G401 (cell line): ENCODE data around the gene ADGRG1. TPM values are rescaled to one million over a fixed set of nuclear protein-coding genes. Genes with fewer than 3 reads are reported as not detected.

ENCODE experiments used
- DNase-seq: peaks from one replicate; pipeline ENCODE4 v3.0.0-alpha.2; 2015; ENCODE audit warnings: low spot score
- in situ Hi-C: cut with HindIII; loops from 2 replicates; pipeline ENCODE4 v1.10.0; 2016; ENCODE audit warnings: low sequenced_read_pairs, mixed read lengths
- total RNA-seq: library from RNA; depleted of rRNA; stranded (reverse); fragments of >200 nt; shearing (Covaris generic); gene quantifications from 2 replicates; pipeline ENCODE4 v1.2.3, GENCODE V29; 2014

ADGRG1 gene
- total RNA-seq, 1 experiment from 2014 or later, result 4.1 TPM

- DNase-seq, result no peak
- in situ Hi-C loops, result no loop called here
Measured at GRCh38 chr16:57658130-57658877, 29.9 kb downstream of the ADGRG1 start.

DNA sequence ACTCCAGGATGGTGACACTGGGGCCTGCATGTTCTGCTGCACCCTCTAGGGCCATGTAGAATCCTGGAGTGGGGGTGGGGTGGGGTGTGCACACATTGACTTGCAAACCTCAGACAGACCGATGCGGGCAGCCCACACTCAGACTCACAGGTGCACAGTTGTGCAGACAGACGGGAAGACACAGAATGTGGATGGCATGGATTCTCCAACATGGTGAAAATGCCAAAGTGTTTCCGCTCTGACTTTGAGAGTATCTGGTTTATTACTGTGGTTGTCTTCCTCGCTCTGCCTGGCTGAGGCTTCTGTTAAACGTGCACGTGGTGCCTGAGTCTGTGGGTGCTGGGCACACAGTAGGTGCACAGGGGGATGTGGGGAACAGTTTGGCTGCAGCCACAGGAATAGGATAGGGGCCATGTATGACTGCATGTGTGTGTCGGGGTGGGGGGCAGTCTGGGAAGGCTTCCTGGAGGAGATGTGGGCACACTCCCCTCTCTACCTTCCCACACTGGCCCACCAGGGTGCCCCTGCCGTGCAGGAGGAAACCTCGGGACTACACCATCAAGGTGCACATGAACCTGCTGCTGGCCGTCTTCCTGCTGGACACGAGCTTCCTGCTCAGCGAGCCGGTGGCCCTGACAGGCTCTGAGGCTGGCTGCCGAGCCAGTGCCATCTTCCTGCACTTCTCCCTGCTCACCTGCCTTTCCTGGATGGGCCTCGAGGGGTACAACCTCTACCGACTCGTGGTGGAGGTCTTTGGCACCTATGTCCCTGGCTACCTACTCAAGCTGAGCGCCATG lies 30.6 kb downstream of the ADGRG1 start:
- in situ Hi-C loops, result no loop called here
- DNase-seq, result no peak

DNA sequence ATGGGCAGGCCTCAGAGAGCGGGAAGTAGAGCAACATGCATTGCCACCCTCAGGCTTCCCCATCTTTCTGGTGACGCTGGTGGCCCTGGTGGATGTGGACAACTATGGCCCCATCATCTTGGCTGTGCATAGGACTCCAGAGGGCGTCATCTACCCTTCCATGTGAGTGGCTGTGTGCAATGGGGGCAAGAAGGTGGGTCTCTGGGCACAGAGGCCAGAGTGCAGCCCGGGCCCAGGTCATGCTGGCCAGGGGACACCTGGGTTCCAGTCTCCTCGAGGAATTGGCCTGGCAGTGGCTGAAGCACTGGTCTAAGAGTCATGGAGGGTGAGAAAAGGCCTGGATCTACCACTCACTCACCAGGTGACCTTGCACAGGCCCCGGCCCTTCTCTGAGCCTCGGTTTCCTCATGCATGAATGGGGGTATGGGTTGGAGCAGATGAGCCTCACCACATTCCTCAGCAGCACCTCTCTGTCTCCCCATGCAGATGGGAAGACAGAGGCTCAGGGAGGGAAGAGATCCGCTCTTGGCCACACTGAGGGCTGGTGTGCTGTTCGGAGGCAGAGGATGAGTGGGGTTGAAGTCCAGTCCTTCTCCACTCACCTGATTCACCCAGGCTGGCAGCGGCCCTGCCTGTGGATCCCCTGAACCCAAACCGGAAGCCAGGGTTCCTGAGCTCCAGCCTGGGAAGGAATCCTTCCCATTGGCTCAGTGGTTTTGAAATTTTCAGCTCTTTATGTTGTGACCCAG lies 32.5 kb downstream of the ADGRG1 start:
- no peak for DNase-seq
- in situ Hi-C loops, result no loop called here

DNA sequence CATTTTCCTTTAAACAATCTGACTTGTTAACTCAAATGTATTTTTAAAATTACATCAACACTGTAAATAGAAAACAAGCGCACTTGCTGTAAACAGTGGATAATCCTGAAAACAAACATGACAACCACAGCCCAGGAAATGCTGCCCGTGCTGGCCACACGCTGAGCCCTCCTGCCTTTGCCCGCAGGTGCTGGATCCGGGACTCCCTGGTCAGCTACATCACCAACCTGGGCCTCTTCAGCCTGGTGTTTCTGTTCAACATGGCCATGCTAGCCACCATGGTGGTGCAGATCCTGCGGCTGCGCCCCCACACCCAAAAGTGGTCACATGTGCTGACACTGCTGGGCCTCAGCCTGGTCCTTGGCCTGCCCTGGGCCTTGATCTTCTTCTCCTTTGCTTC lies 33.1 kb downstream of the ADGRG1 start:
- no peak for DNase-seq
- in situ Hi-C loops, result no loop called here

GRCh38 chr16:57661936-57662906 lies 33.8 kb downstream of the ADGRG1 start:
- in situ Hi-C loops, result no loop called here

GRCh38 chr16:57663436-57663835 lies 35.0 kb downstream of the ADGRG1 start:
- no peak for DNase-seq
- in situ Hi-C loops, result no loop called here

More at GRCh38 chr16:57661936-57662906, 33.8 kb downstream of the ADGRG1 start:
- no peak for DNase-seq

- DNase-seq, result no peak
- in situ Hi-C loops, result no loop called here
Measured at GRCh38 chr16:57663917-57664661, 35.7 kb downstream of the ADGRG1 start.

GRCh38 chr16:57664662-57665025 lies 36.2 kb downstream of the ADGRG1 start:
- DNase-seq, result no peak
- in situ Hi-C loops, result no loop called here

GRCh38 chr16:57665541-57665940 lies 37.1 kb downstream of the ADGRG1 start:
- DNase-seq, result no peak
- in situ Hi-C loops, result no loop called here

GRCh38 chr16:57666353-57667047 lies 38.1 kb downstream of the ADGRG1 start:
- in situ Hi-C loops, result no loop called here
- no peak for DNase-seq

DNA sequence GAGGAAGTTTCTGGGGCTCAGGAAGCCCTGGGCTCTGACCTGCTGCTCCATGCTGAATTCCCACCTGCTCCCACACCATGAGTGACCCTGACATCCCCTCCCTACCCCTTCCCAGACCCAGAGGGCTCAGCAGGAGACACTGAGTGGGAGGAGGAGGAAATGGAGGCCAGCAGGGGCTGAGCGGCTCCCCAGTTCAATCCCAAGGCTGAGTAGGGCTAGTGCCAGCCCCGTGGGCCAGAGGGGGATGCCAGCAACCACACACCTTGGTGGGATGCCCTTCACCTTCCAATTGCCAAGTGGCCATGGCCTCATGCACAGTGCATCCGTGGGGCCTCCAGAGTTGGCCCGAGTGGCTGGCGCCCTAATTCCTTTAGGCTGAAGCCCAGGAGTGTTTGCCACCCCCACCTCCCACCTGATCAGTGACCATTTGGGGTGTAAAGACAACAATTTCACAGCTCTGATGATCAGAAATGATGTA lies 38.7 kb downstream of the ADGRG1 start:
- in situ Hi-C loops, result no loop called here
- DNase-seq, result no peak

DNA sequence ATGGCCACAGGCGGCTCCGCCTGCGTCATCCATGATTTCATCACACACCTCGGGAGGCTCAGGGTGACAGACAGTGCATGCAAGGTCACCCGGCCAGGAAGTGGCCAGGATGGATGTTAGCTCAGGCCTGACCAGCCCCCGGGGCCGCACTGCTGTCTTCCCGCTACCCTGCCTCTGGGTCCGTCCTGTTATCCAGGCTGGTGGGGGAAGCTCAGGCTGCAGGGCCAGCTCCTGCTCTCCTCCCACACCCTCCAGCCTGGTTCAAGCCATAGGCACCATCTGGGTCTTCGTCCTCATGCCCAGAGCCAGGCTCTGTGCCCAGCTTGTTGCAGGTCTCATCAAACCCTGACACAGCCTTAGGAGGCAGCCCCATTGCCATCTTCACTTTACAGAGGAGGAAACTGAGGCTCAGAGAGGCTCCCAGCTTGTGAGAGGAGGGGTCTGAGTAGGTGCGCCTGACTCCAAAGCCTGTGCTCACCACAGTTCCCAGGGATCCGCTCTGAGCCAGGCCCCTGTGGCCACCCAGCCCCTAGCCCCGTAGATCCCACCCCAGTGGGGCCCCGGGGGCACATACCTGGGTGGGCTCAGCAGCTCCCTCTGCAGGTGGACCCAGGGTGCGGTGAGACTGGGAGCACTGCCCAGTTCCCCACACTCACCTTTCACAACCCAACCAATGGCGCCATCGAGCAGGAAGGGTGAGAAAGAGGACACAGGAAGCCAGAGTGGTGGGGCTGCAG lies 39.3 kb downstream of the ADGRG1 start:
- DNase-seq, result no peak
- in situ Hi-C loops, result no loop called here

- no peak for DNase-seq
- in situ Hi-C loops, result no loop called here
Measured at GRCh38 chr16:57668263-57668571, 39.8 kb downstream of the ADGRG1 start, which contains the start of gene ADGRG3. TSS of gene ADGRG3 (plus strand) at chr16:57668306. CDS start at chr16:57668348, 42 bp downstream.

DNA sequence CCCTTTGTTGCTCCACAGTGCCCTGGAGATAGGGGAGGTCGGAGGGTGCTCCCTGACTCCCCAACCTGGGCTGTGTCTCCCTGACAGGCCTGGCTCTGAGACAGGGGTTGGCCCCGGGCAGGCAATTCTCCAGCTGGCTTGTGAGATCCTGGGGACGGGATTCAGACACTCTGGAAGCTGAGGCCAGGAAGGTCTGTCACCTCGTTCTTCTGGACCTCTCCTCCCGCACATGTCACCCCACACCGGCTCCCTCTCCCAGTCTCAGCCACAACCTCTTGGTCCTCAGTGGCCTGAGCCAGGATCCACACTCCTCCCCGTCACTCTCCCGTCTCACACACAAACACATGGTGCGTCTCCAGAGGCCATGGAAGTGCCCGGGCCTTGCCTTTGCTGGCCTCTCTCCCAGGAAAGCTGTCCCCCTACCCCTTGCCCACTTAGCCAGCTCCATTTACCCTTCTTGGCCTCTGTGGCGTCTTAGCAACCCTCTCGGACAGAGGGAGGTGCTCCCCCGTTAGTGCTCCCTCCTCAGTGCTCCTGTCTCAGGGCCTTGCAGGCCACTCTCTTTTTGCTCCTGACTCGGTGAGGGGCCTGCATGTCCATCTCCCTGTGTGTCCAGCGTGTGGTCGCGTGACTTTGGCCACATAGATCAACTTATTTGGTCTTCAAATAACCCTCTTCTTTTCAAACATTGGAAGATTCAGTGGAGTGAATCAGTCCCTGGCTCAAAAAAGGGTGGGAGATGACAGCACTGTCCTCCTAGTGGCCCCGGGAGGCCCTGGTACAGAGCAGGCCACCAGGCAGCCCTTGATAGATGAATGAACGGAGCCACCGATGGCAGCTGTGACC lies 40.4 kb downstream of the ADGRG1 start:
- in situ Hi-C loops, result no loop called here
- DNase-seq, result no peak

DNA sequence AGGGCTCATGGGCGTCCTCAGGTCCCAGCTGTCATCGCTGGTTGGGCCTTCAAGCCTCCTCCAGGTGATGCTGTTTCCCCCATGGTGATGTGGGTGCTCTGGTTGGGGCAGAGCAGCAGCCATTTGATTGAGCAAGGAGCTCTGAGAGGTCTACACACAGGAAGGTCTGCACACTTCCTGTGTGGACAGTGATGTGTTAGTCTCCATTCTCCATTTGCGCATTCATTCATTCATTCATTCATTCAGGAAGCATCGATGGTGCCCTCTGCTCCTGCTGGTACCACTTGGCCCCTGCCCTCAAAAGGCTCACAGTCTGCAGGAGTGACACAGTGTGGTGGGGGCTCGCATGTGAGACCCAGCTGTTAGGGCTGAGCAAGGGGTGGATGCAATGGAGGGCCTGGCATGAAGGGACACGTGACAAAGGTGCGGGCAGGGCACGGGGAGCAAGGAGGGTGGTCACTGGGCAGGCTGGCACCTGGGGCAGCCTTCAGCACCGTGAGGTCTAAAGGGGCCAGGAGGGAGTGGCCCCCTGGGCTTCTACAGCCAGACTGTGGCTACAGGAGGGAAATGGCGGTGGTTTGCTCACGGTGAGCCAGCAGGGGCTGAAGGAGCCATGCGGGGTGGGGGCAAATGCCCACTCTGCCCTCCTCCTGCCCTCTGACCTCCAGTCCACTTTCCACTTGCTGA lies 41.2 kb downstream of the ADGRG1 start:
- DNase-seq, result no peak
- in situ Hi-C loops, result no loop called here

- in situ Hi-C loops, result no loop called here
- no peak for DNase-seq
Measured at GRCh38 chr16:57670196-57670595, 41.8 kb downstream of the ADGRG1 start.
